GM12891 (cell line): ENCODE results near the gene PCA3.

Source experiments
- POLR2A ChIP-seq: IDR thresholded peaks from 2 replicates; pipeline ENCODE4 v1.6.1; 2011; ENCODE audit warnings: low read depth, low read length, control low read depth
- POLR2AphosphoS5 ChIP-seq: IDR thresholded peaks from 2 replicates; pipeline ENCODE4 v1.6.1; 2011; ENCODE audit warnings: low read depth, low read length, control low read depth
- POU2F2 ChIP-seq: IDR thresholded peaks from 2 replicates; pipeline ENCODE4 v1.6.1; 2011; ENCODE audit warnings: low read depth, mild to moderate bottlenecking, control low read depth, low read length, moderate library complexity
- SPI1 ChIP-seq: IDR thresholded peaks from 2 replicates; pipeline ENCODE4 v1.6.1; 2011; ENCODE audit warnings: low read depth, low read length, control low read depth

- TF ChIP-seq POLR2AphosphoS5, result no peak
- no peak for TF ChIP-seq POLR2A
- no peak for TF ChIP-seq SPI1
- no peak for TF ChIP-seq POU2F2
Measured at GRCh38 chr9:76720245-76720644, 44.0 kb upstream of the PCA3 start.
